Middle frontal gyrus (tissue), 1 donor: ENCODE data around the gene ARHGAP9.

Experiments used
- DNase-seq: peaks from one replicate; pipeline ENCODE4 v3.0.0-alpha.2; 2015; ENCODE audit warnings: low spot score; ENCODE audit errors: extremely low spot score

ARHGAP9 gene

DNA sequence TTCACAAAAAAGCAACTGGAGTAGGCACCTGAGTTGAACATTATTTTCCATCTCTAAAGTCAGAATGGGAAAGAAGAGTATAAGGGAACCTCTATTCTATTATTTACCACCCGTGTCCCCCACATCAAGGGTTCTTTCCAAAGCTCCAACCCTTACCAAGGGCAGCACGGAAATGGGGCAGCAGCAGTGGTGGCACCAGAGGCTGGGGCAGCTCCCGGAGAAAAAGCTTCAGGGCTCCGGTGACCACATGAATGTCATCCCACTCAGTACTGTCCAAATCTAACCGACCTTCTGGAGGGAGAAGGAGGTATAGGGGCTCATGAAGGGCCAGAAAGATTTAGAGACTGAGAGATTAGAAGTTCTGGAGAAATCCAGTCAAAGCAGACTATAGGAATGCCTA is 5.8 kb downstream of the ARHGAP9 start:
- no peak for DNase-seq

- DNase-seq = no peak
Observed at GRCh38 chr12:57473392-57473791, 6.3 kb downstream of the ARHGAP9 start.

DNA sequence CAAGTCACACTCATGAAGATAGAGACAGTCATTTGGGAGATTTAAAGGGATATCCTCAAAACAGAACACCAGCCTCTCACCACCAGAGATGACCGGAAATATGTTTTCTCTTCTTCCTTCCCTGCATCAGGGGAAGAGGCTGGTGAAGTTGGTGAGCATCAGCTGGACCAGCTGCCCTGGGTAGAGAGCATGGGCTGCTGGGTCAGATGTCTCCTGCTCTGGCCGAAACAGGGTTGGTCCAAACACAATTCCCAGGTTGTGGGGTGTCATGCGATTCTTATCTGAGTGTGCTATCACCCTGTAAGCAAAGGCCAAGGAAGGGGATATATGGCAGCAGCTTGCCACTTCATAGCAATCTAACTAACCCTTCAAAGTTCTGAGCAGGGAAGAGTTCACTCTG is 7.3 kb downstream of the ARHGAP9 start:
- DNase-seq = no peak

DNA sequence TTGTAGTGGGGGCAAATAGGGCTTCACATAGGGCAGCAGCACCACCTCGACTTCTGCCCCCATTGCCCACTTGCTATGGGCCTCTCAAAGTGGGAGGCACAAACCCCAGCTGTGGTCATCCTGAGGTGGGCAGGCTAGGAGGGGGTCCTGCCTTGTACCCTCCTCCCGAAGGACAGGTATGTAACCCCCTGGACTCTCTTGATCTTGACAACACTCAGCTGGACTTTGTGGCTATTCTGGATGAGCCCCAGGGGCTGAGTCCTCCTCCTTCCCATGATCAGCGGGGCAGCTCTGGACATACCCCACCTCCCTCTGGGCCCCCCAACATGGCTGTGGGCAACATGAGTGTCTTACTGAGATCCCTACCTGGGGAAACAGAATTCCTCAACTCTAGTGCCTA is 8.0 kb downstream of the ARHGAP9 start:
- no peak for DNase-seq

DNA sequence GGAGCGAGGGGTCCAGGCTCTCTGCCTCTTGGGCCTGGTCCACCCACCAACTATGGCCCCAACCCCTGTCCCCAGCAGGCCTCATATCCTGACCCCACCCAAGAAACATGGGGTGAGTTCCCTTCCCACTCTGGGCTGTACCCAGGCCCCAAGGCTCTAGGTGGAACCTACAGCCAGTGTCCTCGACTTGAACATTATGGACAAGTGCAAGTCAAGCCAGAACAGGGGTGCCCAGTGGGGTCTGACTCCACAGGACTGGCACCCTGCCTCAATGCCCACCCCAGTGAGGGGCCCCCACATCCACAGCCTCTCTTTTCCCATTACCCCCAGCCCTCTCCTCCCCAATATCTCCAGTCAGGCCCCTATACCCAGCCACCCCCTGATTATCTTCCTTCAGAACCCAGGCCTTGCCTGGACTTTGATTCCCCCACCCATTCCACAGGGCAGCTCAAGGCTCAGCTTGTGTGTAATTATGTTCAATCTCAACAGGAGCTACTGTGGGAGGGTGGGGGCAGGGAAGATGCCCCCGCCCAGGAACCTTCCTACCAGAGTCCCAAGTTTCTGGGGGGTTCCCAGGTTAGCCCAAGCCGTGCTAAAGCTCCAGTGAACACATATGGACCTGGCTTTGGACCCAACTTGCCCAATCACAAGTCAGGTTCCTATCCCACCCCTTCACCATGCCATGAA is 8.6 kb downstream of the ARHGAP9 start:
- no peak for DNase-seq

DNA sequence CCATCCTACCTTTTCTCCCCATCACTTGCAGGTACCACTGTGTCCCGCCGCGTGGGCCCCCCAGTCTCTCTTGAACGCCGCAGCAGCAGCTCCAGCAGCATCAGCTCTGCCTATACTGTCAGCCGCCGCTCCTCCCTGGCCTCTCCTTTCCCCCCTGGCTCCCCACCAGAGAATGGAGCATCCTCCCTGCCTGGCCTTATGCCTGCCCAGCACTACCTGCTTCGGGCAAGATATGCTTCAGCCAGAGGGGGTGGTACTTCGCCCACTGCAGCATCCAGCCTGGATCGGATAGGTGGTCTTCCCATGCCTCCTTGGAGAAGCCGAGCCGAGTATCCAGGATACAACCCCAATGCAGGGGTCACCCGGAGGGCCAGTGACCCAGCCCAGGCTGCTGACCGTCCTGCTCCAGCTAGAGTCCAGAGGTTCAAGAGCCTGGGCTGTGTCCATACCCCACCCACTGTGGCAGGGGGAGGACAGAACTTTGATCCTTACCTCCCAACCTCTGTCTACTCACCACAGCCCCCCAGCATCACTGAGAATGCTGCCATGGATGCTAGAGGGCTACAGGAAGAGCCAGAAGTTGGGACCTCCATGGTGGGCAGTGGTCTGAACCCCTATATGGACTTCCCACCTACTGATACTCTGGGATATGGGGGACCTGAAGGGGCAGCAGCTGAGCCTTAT is 9.2 kb downstream of the ARHGAP9 start:
- DNase-seq = no peak

DNA sequence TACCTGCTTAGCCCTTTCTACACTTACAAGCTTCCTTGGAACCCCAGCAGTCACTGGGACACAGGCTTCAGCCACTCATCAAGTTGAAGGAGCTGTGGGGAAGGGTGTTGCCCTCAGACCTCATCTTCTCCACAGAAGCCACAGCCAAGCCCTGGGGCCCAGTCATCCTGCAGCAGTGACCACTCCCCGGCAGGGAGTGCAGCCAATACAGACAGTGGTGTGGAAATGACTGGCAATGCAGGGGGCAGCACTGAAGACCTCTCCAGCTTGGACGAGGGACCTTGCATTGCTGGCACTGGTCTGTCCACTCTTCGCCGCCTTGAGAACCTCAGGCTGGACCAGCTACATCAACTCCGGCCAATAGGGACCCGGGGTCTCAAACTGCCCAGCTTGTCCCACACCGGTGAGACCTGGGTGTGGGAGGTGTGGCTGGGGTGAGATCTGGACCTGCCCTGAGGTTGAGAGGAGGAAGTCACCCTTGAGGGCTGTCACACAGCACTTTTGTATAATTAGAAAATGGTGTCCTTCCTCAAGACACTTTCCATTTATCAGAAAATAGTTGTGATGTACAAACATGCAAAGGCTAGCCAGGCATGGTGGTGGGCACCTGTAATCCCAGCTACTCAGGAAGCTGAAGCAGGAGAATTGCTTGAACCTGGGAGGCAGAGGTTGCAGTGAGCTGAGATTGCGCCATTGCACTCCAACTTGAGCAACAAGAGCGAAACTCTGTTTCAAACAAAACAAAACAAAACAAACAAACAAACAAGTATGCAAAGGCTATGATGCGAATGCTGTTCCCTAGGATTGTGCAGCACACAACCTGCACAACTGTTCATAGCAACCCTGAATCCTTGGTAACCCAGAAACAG is 10.1 kb downstream of the ARHGAP9 start:
- no peak for DNase-seq

DNA sequence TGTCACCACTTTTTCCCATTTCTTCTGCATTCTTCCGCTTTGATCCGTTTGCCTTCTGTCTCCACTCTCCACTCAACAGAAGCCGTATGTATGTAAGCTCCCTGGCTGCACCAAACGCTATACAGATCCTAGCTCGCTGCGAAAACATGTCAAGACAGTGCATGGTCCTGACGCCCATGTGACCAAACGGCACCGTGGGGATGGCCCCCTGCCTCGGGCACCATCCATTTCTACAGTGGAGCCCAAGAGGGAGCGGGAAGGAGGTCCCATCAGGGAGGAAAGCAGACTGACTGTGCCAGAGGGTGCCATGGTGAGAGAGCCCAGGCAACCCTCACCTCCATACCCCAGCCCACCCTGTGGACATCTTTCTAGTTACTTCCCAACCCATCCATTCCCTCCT is 11.8 kb downstream of the ARHGAP9 start:
- DNase-seq = no peak

DNA sequence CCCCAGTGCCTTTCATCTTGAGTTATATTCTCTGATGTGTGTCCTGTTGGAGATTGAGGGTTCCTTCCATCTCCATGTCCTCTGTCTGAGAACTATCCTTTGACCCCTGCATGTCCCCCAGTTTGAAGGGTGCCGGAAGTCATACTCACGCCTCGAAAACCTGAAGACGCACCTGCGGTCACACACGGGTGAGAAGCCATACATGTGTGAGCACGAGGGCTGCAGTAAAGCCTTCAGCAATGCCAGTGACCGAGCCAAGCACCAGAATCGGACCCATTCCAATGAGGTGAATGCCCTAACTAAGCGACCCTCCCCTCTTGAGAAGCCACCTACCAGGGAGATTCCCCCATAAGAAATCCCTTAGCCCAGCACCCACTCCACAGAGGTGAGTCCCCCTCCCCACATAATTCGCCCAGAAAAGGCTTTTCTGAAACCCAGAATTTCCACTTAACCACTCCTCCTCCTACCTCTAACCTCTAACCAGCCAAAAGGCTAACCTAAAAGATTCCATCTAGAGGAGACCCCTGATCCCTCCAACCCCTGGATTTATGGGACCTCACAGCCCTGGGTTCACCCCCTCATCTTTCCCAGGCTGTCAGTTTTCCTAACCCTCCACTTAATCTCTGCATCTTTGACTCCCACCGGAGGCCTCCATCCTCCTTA is 12.3 kb downstream of the ARHGAP9 start:
- DNase-seq = no peak

GRCh38 chr12:57465747-57466505 is 13.7 kb downstream of the ARHGAP9 start:
- no peak for DNase-seq

DNA sequence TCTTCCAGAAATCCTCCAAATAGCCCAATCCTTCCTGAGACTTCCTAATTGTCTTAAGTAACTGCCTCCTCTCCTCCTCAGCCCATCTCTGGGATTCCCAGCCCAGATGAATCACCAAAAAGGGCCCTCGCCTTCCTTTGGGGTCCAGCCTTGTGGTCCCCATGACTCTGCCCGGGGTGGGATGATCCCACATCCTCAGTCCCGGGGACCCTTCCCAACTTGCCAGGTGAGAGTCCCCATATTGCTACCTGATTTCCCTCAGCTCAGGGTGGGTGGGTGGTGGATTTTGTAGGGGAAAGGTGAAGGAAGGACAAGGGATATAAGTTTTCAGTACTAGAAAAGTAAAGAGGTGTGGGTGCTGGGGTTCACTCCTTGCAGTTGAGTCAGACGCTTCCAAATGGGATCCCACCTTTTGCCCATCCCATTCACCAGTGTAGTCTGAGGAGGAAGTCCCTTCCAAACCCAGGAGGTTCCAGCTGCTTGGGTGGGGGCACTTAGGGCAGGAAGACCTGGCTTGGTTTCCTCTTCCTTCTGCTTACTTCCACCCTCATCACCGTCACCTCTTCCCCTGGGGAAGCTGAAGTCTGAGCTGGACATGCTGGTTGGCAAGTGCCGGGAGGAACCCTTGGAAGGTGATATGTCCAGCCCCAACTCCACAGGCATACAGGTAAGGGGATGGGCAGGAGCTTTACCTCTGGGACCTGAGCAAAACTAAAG is 14.5 kb downstream of the ARHGAP9 start:
- no peak for DNase-seq

DNA sequence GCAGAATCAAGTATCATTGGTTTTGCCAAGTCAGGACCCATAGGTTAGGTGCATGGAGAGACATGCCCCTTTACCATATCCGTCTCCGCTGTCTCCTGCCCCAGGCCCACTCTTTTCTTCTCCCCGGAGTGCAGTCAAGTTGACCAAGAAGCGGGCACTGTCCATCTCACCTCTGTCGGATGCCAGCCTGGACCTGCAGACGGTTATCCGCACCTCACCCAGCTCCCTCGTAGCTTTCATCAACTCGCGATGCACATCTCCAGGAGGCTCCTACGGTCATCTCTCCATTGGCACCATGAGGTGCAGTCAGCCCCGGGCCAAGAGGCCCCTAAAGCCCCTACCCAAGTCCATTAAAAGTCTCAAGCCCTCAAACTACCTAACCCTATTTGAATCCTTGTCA is 15.1 kb downstream of the ARHGAP9 start:
- DNase-seq = no peak

GRCh38 chr12:57462912-57463253 is 16.8 kb downstream of the ARHGAP9 start:
- DNase-seq = no peak

GRCh38 chr12:57462251-57462911 is 17.3 kb downstream of the ARHGAP9 start:
- peak; percentile 53 for DNase-seq

DNA sequence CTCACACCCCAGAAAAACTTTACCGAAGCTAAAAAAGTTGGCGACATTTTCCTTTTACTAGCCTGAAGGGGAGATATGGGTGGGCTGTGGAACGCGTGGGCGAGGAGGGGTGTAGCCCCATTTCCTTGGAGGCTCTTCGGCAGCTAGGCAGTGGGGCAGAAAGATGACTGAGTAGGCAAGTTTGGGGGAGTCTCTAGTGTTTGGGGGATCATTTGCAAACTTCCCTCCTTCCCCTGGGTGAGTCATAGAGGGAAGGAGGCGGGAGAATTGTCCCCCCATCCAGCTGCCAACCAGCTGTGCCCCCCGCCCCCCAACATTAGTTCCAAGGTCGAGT is 17.8 kb downstream of the ARHGAP9 start:
- no peak for DNase-seq

DNA sequence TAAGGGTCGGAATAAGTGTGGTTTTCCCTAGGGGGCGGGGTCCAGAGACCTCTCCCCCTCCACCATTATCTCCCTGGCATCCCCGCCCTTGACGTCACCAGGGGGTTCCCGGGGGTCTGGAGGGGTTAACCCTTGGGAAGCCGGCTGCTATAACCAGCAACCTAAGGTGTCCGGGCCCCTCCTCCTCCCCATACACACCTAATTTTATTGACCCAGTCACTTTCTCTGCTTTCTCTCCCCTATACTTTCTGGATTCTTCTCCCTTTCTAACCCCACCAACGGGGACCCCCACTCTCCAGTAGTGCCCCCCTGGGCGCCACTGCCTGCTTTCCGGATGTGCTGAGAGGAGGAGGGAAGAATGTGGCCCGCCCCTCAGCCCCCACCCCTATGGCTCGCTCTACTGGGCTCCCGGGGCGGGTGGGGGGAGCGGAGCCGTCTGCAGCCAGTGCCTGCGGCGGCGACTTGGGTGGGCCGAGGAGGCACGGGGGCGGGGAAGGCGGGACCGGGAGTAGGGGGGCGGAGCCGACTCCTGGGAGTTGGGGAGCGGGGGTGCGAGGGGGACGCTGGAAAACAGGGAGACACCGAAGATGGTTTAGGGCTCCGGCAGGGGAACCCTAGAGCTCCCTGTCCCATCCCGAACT is 18.3 kb downstream of the ARHGAP9 start:
- no peak for DNase-seq

DNA sequence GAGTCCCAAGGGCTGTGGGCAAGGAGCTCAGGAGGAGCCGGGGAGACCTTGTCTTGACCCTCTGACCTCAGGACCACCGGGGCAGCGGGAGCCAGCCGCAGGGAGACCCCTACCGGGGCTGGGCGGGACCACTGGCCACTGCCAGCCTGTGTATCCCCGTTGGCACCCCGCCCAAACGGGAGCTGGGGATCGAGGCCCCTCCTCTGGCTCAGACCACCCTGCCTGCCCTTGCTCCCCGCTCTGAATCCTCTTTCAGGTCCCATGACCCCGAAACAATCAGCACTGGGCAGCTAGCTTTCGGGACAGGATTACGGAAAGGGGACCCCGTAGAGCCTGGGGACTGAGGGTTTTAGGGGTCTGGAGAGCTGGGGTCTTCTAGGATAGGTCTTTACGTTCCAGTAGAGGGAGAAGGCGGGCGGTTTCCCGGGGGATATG is 18.8 kb downstream of the ARHGAP9 start:
- no peak for DNase-seq

GRCh38 chr12:57460468-57460784 is 19.2 kb downstream of the ARHGAP9 start:
- no peak for DNase-seq

GRCh38 chr12:57459750-57460467 is 19.8 kb downstream of the ARHGAP9 start, which contains the start of gene GLI1:
TSS of gene GLI1 (plus strand) at chr12:57459785. CDS start at chr12:57463692, 3,907 bp downstream.
- no peak for DNase-seq
